Heart left ventricle (tissue), 16 donors: ENCODE results near the gene MYO1A. TPM values are rescaled to one million over a fixed set of nuclear protein-coding genes. Genes with fewer than 3 reads are reported as not detected.

ENCODE experiments used
- ATAC-seq, 4 donors: fragments of 200-7000 bp; cut with Tn5 transposase; one replicate each; pipeline ENCODE4 v1.9.1; 2020 to 2022; ENCODE audit warnings: moderate library complexity in 4 of 4, mild to moderate bottlenecking in 3 of 4, moderate number of reproducible peaks in 1 of 4
- DNase-seq, 5 donors: peaks; one replicate each; pipeline ENCODE4 v3.0.0-alpha.2; 2020
- H3K27ac ChIP-seq, 12 donors: fragments of 200-600 bp; sonication (generic) in 4 of 12; one replicate each; pipeline versions ENCODE4 v1.5.0 to v1.8.0; 2016 to 2022; ENCODE audit warnings: mild to moderate bottlenecking in 2 of 12
- H3K27me3 ChIP-seq, 9 donors: fragments of 200-600 bp; sonication (generic) in 2 of 9; one replicate each; pipeline versions ENCODE4 v1.5.1 to v1.8.0; 2016 to 2022; ENCODE audit warnings: mild to moderate bottlenecking in 3 of 9
- H3K36me3 ChIP-seq, 9 donors: fragments of 200-600 bp; sonication (generic) in 2 of 9; one replicate each; pipeline versions ENCODE4 v1.5.0 to v1.8.0; 2018 to 2022; ENCODE audit warnings: mild to moderate bottlenecking in 2 of 9
- H3K4me1 ChIP-seq, 12 donors: fragments of 200-600 bp; sonication (generic) in 4 of 12; one replicate each; pipeline versions ENCODE4 v1.5.0 to v1.8.0; 2016 to 2022; ENCODE audit warnings: mild to moderate bottlenecking in 3 of 12
- H3K4me3 ChIP-seq, 12 donors: fragments of 200-600 bp; sonication (generic) in 4 of 12; one replicate each; pipeline versions ENCODE4 v1.5.0 to v1.8.0; 2017 to 2022; ENCODE audit warnings: mild to moderate bottlenecking in 9 of 12, moderate library complexity in 4 of 12
- H3K9me3 ChIP-seq, 12 donors: fragments of 200-600 bp; sonication (generic) in 4 of 12; one replicate each; pipeline versions ENCODE4 v1.5.0 to v1.8.0; 2016 to 2022; ENCODE audit warnings: mild to moderate bottlenecking in 1 of 12
- POLR2A ChIP-seq, 2 donors: fragments of 450-650 bp; IDR thresholded peaks; one replicate each; pipeline ENCODE4 v1.6.1; 2017; ENCODE audit warnings: antibody characterized with exemption in 2 of 2, mild to moderate bottlenecking in 2 of 2, moderate library complexity in 2 of 2
- WGBS, 4 donors: extraction: QIAGEN DNeasy Blood & Tissue Kit in 2 of 4; methylation state at CpG; one replicate each; pipeline versions ENCODE4 v1.1.5 to v1.1.7; 2013 to 2018; 5-methylcytosine and 5-hydroxymethylcytosine counted together
- intact Hi-C, 10 donors: fragments of 100-400 bp; cut with DNase I; formaldehyde crosslinking; loops; one replicate each; pipeline versions ENCODE4 v1.11.1 to v1.14.2; 2022
- polyA plus RNA-seq, 2 donors: library from polyadenylated mRNA; stranded (reverse); fragments of 200-250 nt; gene quantifications; one replicate each; pipeline ENCODE4 v1.2.3, GENCODE V29; 2013
- total RNA-seq, 9 donors: library from RNA; depleted of rRNA in 2 of 9; stranded (reverse); fragments of >200 nt in 2 of 9; fragmentation: NEBNext Ultra II Directional in 3 of 9; extraction: Animal tissue kit (Norgen Biotek cat#: 25700) in 3 of 9; gene quantifications; one replicate each; pipeline versions ENCODE4 v1.1.0 to v1.2.4, GENCODE V29; 2016 to 2023
- TF ChIP-seq, protein P1 (sequence below), 12 donors: fragments of 200-600 bp; sonication (generic) in 4 of 12; IDR thresholded peaks; one replicate each; pipeline versions ENCODE4 v1.5.0 to v1.8.0; 2018 to 2022; ENCODE audit warnings: antibody characterized with exemption in 12 of 12, mild to moderate bottlenecking in 5 of 12
- donor health status: ischemic (EF 13 %, LVEDD 7.1; RV severe dilation, severe dysfunction).
- donor health status: healthy with polysubstance abuse.
- donor health status: DM: no; HTN: yes; CAD: no.
- donor health status: DM: no; HTN: no; CAD: no.
- donor health status: ischemic (EF 25% LVEDD 6.9; RV normal size, moderate dysfunction).
- donor health status: ischemic (EF 25% LVEDD 5.7; RV mildly dilated, moderate dysfunction).
- donor health status: healthy.
- donor health status: DM: yes; HTN: yes; CAD: no.
- donor health status: ischemic (EF 35%, LVEDD 5.7; RV mildly dilated, moderate dysfunction).
- donor health status: nonischemic (EF 11% LVEDD 7.7; RV severe dilation, severe dysfunction).
- donor health status: DM: yes; HTN: yes; CAD: no.
- donor health status: PGD.
- donor health status: ischemic (EF 29% LVEDD 5.4; RV normal size, mild dysfunction).
- donor health status: nonischemic (EF 23%, LVEDD 6.1; RV moderate dilation, normal function).

MYO1A gene
- total and polyA plus RNA-seq, 11 donors, result 0.06 to 0.77 (median 0.32) TPM; not detected in 7

DNA sequence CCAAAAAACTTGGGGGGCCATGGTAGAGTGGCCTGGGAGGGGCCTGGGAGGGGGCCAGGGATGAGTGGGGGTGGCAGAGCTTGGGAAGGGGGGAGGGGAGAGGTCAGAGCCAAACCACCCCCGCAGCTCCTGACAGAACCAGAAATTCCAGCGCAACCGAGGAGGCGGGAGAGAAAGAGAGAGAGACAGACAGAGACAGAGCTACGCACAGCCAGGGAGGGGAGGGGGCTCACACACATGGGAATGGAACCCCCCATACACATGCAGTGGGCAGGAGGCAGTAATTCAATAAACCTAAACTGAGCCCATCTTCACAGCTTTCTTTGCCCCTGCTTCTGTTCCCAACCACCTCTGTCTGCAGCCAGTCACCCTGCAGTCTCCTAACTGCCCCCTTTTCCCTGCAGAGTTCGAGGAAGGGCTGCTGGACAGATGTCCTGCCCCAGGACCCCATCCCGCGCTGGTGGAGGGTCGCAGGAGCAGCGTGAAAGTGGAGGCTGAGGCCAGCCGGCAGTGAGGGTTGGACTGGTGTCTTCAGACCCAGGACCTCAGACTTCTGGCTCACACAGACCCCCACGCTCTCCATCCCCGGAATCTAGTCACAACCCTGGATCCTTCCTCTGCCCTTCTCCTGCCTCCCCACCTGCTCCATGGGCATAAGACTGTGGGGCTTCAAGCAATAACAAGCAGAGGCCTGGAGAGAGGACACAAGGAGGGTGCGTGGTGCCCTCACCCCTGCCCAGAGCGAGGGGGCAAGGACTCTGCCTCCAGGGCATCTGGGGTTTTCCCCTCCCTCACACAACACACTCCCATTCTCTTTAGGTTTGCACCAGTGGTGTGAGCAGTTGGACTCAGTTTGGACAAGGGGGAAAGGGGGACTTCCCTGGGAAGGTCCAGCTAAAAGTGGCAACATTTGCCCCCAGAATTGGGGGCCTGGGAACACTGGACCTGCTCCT, 44.6 kb upstream of the MYO1A start:
- no peak for TF ChIP-seq POLR2A (IDR thresholded peaks at IDR 0.05)
- TF ChIP-seq, protein P1, sequence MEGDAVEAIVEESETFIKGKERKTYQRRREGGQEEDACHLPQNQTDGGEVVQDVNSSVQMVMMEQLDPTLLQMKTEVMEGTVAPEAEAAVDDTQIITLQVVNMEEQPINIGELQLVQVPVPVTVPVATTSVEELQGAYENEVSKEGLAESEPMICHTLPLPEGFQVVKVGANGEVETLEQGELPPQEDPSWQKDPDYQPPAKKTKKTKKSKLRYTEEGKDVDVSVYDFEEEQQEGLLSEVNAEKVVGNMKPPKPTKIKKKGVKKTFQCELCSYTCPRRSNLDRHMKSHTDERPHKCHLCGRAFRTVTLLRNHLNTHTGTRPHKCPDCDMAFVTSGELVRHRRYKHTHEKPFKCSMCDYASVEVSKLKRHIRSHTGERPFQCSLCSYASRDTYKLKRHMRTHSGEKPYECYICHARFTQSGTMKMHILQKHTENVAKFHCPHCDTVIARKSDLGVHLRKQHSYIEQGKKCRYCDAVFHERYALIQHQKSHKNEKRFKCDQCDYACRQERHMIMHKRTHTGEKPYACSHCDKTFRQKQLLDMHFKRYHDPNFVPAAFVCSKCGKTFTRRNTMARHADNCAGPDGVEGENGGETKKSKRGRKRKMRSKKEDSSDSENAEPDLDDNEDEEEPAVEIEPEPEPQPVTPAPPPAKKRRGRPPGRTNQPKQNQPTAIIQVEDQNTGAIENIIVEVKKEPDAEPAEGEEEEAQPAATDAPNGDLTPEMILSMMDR (IDR thresholded peaks at IDR 0.05), result no peak
- ATAC-seq (peak in 1 of 4 donors; percentile 2), DNase-seq (peak in 1 of 5 donors; percentile 24)
- H3K36me3 ChIP-seq, result peaks cover 0 to 84% (median 78%) of the 10 kb centered on the region in 9 donors
- H3K27ac ChIP-seq, result peak overlapping the region in 11 of 12 donors; percentile 32 to 99 (median 68)
- peaks cover 0 to 58% (median 38%) of the 10 kb centered on the region in 12 donors for H3K4me1 ChIP-seq
- intact Hi-C loops, result no loop called here
- no peaks in the 10 kb centered on the region for H3K27me3 ChIP-seq
- WGBS, 4 donors, result 61 to 68% (median 64%) methylated on average over 15 of the region's 15 CpGs
- H3K4me3 ChIP-seq, result no peak overlapping the region
- no peaks in the 10 kb centered on the region for H3K9me3 ChIP-seq

DNA sequence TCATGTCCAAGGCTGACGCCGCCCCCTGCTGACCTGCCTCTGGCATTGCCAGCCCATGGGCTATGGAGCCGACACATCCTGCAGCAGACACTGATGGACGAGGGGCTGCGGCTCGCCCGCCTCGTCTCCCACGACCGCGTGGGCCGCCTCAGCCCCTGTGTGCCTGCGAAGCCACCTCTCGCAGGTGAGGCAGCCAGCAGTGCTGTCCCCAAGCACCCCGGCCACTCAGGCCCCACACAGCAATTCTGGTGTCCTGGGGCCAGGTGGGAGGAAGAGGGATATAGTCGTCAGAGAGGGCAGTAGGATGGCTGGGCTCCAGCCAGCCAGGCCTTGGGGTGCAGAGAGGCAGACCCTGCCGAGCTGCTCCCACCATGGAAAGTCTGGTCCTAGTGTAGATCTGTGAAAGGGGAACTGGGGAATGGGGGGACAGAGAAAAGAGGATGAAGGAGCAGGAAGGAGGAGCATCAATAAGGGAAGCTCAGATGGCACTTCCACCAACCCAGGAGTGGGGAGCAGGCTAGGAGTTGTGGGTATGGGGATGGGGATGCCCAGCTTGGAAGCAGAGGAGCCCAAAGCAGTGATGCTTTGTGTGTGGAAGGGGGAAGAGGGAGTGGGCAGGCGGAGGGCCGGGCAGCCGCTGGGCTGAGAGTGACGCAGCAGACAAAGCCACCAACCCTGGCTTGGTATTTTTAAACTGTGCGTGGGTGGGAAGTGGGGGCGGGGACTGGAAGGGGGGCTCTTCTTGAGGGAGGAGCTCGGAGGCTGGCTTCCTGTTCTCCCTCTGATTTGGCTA, 43.7 kb upstream of the MYO1A start:
- Histone ChIP-seq H3K4me1 (peaks cover 0 to 54% (median 39%) of the 10 kb centered on the region in 12 donors), H3K4me3 (peak overlapping the region in 3 of 12 donors; percentile 14 to 26 (median 25)), H3K27ac (peak overlapping the region in 11 of 12 donors; percentile 32 to 99 (median 68)), H3K9me3 (no peaks in the 10 kb centered on the region), H3K27me3 (no peaks in the 10 kb centered on the region), H3K36me3 (peaks cover 0 to 75% (median 70%) of the 10 kb centered on the region in 9 donors)
- TF ChIP-seq POLR2A (IDR thresholded peaks at IDR 0.05), result no peak
- TF ChIP-seq, protein P1 (IDR thresholded peaks at IDR 0.05), result peak in 11 of 12 donors; percentile 14 to 54 (median 44)
- DNase-seq (peak; percentile 78 to 85 (median 79)), ATAC-seq (peak in 3 of 4 donors; percentile 42 to 66 (median 52))
- intact Hi-C loops, result loop anchor here in 1 of 10 donors (2.0 kb wide), 1 partner anchor 13 kb away; no protein-coding TSS in a partner anchor
- WGBS, 4 donors, result 47 to 63% (median 53%) methylated on average over 13 to 24 of the region's 24 CpGs

DNA sequence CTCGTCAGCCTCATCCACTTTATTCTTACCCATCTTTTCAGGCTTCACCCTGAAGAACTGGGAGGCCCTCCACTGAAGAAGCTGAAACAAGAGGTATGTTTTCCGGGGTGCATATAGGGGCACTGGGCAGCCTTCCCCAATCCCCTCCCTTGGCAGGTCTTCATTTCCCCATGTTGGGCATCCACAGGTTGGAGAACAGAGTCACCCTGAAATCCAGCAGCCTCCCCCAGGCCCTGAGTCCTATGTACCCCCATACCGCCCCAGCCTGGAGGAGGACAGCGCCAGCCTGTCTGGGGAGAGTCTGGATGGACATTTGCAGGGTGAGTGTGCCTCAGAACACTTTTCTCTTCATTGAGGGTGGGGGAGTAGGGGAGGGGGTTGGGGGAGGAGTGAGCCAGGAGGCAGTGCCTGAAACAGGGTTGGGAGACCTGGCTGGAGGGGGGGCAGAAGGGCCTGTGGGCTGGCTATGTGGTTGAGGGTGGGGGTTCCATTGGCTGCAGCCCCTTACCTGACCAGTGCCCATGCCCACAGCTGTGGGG, 43.0 kb upstream of the MYO1A start:
- no peaks in the 10 kb centered on the region for H3K9me3 ChIP-seq
- no peak overlapping the region for H3K4me3 ChIP-seq
- TF ChIP-seq, protein P1 (IDR thresholded peaks at IDR 0.05), result no peak
- TF ChIP-seq POLR2A (IDR thresholded peaks at IDR 0.05), result no peak
- 82 to 97% (median 91%) methylated on average over 2 to 4 of the region's 4 CpGs for WGBS, 4 donors
- H3K27ac ChIP-seq, result peak overlapping the region in 10 of 12 donors; percentile 19 to 99 (median 60)
- peaks cover 0 to 68% (median 63%) of the 10 kb centered on the region in 9 donors for H3K36me3 ChIP-seq
- H3K27me3 ChIP-seq, result no peaks in the 10 kb centered on the region
- DNase-seq, result peak in 1 of 5 donors; percentile 14
- intact Hi-C loops, result loop anchor here in 1 of 10 donors (2.0 kb wide), 1 partner anchor 14 kb away; no protein-coding TSS in a partner anchor
- peaks cover 0 to 59% (median 44%) of the 10 kb centered on the region in 12 donors for H3K4me1 ChIP-seq
- ATAC-seq, result no peak
